Thyroid gland (tissue), 4 donors: ENCODE data around the gene RRP15.

Experiments used
- POLR2A ChIP-seq, 2 donors: fragments of 450-650 bp; IDR thresholded peaks; one replicate each; pipeline ENCODE4 v1.6.1; 2017; ENCODE audit warnings: antibody characterized with exemption in 2 of 2, mild to moderate bottlenecking in 2 of 2, moderate library complexity in 1 of 2
- TF ChIP-seq, protein P1 (sequence below), 6 experiments: fragments of 200-600 bp in 3 of 6; fragments of 450-650 bp in 3 of 6; sonication (generic) in 3 of 6; IDR thresholded peaks; one replicate each; pipeline ENCODE4 v1.5.1; 2016 to 2019; ENCODE audit warnings: antibody characterized with exemption in 6 of 6, mild to moderate bottlenecking in 2 of 6, inconsistent platforms in 1 of 6, moderate library complexity in 1 of 6

DNA sequence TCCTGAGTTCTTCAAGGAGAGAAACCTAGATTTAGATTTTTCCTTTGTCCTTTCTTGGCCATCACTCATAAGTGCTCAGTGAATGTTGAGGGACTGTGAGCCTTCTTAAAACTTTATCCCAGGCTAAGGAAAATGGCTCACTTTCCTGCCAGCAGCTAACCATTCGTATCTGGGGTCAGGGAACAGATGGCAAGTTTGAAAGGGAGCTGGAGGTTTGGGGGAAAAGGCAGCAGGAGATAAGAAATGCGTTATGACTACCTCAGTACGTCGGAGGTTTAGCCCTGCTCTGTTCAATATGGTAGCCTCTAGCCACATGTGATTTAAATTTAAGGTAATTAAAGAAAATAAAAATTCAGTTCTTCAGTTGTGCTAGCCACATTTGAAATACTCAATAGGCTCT, 13.3 kb downstream of the RRP15 start:
- TF ChIP-seq, protein P1, sequence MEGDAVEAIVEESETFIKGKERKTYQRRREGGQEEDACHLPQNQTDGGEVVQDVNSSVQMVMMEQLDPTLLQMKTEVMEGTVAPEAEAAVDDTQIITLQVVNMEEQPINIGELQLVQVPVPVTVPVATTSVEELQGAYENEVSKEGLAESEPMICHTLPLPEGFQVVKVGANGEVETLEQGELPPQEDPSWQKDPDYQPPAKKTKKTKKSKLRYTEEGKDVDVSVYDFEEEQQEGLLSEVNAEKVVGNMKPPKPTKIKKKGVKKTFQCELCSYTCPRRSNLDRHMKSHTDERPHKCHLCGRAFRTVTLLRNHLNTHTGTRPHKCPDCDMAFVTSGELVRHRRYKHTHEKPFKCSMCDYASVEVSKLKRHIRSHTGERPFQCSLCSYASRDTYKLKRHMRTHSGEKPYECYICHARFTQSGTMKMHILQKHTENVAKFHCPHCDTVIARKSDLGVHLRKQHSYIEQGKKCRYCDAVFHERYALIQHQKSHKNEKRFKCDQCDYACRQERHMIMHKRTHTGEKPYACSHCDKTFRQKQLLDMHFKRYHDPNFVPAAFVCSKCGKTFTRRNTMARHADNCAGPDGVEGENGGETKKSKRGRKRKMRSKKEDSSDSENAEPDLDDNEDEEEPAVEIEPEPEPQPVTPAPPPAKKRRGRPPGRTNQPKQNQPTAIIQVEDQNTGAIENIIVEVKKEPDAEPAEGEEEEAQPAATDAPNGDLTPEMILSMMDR (IDR thresholded peaks at IDR 0.05) = no peak
- TF ChIP-seq POLR2A (IDR thresholded peaks at IDR 0.05) = no peak
